Hepatocyte (in vitro differentiated cells): ENCODE data around the gene CRHR1.

ENCODE experiments used
- CTCF ChIP-seq: fragments of 200-600 bp; sonication (generic); IDR thresholded peaks from 2 replicates; pipeline ENCODE4 v1.5.1; 2016; ENCODE audit warnings: antibody characterized with exemption, mild to moderate bottlenecking; ENCODE audit not compliant: poor library complexity
- EZH2phosphoT487 ChIP-seq: fragments of 200-600 bp; sonication (generic); IDR thresholded peaks from one replicate; pipeline ENCODE4 v1.6.1; 2018; ENCODE audit warnings: antibody characterized with exemption, mild to moderate bottlenecking, low read depth, moderate library complexity; ENCODE audit not compliant: unreplicated experiment, severe bottlenecking

GRCh38 chr17:45846223-45846622 is 62.1 kb downstream of the CRHR1 start:
- TF ChIP-seq CTCF (no peak), EZH2phosphoT487 (no peak)
